OCI-LY3 (cell line): ENCODE data around the gene CPOX.

Source experiments
- EZH2phosphoT487 ChIP-seq: fragments of 200-600 bp; shearing (Covaris generic); IDR thresholded peaks from 2 replicates; pipeline ENCODE4 v1.6.1; 2018; ENCODE audit warnings: antibody characterized with exemption, mixed run types, low read depth
- TF ChIP-seq, protein P1 (sequence below): fragments of 200-600, 300-600 bp; sonication (generic); IDR thresholded peaks from 2 replicates; pipeline ENCODE4 v1.5.1; 2014; ENCODE audit warnings: antibody characterized with exemption, low read length, low read depth

DNA sequence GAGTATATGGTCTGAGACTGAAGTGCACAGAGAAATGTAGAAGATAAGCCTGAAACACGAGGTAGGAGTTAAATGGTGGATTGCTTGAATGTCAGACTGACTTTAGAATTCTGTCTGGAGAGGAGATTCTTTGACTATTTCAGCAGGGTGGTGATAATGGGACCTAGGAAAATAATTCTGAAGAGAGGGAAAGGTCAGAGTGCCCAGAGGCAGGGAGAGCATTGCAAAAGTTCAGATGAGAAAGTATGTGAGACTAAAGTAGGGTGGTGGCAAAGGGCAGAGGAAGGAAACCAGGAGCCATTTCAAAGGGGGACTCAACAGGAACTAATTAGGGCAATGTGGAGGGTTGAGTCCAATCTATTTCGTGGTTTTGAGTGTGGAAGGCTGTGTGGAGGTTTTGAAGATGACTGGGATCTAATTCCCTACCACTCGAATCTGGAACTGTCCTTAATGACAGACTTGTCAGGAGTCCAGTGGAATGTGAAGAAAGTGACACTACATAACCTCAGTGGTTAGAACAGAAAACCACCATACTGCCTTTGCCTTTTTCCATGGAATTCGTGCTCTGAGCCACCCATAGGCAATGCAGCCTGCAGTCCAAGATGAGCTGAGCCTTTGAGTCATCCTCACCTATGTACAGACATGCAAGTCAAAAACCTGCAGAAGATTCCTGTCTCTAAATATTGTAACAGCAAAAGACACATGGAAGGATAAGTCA is 16.1 kb downstream of the CPOX start:
- TF ChIP-seq, protein P1, sequence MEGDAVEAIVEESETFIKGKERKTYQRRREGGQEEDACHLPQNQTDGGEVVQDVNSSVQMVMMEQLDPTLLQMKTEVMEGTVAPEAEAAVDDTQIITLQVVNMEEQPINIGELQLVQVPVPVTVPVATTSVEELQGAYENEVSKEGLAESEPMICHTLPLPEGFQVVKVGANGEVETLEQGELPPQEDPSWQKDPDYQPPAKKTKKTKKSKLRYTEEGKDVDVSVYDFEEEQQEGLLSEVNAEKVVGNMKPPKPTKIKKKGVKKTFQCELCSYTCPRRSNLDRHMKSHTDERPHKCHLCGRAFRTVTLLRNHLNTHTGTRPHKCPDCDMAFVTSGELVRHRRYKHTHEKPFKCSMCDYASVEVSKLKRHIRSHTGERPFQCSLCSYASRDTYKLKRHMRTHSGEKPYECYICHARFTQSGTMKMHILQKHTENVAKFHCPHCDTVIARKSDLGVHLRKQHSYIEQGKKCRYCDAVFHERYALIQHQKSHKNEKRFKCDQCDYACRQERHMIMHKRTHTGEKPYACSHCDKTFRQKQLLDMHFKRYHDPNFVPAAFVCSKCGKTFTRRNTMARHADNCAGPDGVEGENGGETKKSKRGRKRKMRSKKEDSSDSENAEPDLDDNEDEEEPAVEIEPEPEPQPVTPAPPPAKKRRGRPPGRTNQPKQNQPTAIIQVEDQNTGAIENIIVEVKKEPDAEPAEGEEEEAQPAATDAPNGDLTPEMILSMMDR, result no peak
- TF ChIP-seq EZH2phosphoT487, result no peak
